Measurements from ENCODE around the gene MST1R. TPM values are rescaled to one million over a fixed set of nuclear protein-coding genes. Genes with fewer than 3 reads are reported as not detected.

MST1R gene
- total RNA-seq, 1 donor from 2014 or later = 0.67 TPM

- Mint-ChIP-seq H3K27ac (ENCODE audit: unreplicated experiment) (no peak overlapping the region), H3K27me3 (ENCODE audit: unreplicated experiment) (peaks cover 10% of the 10 kb centered on the region), H3K4me3 (ENCODE audit: unreplicated experiment) (no peak overlapping the region), H3K4me1 (ENCODE audit: unreplicated experiment) (no peaks in the 10 kb centered on the region), H3K36me3 (ENCODE audit: low read depth, unreplicated experiment) (no peaks in the 10 kb centered on the region), H3K9me3 (ENCODE audit: unreplicated experiment) (no peaks in the 10 kb centered on the region)
- no peak for DNase-seq (ENCODE audit: low spot score)
- no peak for TF ChIP-seq CTCF (IDR thresholded peaks at IDR 0.05; ENCODE audit: unreplicated experiment)
Measured at GRCh38 chr3:49878686-49879085, 25.0 kb downstream of the MST1R start.

- Mint-ChIP-seq H3K27ac (ENCODE audit: unreplicated experiment) (no peak overlapping the region), H3K4me1 (ENCODE audit: unreplicated experiment) (no peaks in the 10 kb centered on the region), H3K9me3 (ENCODE audit: unreplicated experiment) (no peaks in the 10 kb centered on the region), H3K4me3 (ENCODE audit: unreplicated experiment) (no peak overlapping the region), H3K36me3 (ENCODE audit: low read depth, unreplicated experiment) (no peaks in the 10 kb centered on the region), H3K27me3 (ENCODE audit: unreplicated experiment) (peaks cover 10% of the 10 kb centered on the region)
- DNase-seq (ENCODE audit: low spot score) = no peak
- TF ChIP-seq CTCF (IDR thresholded peaks at IDR 0.05; ENCODE audit: unreplicated experiment) = no peak
Measured at GRCh38 chr3:49877716-49878115, 26.0 kb downstream of the MST1R start.

- peaks cover 10% of the 10 kb centered on the region for H3K27me3 Mint-ChIP-seq (ENCODE audit: unreplicated experiment)
- H3K27ac Mint-ChIP-seq (ENCODE audit: unreplicated experiment) = no peak overlapping the region
- H3K4me3 Mint-ChIP-seq (ENCODE audit: unreplicated experiment) = no peak overlapping the region
- no peak for TF ChIP-seq CTCF (IDR thresholded peaks at IDR 0.05; ENCODE audit: unreplicated experiment)
- DNase-seq (ENCODE audit: low spot score) = no peak
- no peaks in the 10 kb centered on the region for H3K36me3 Mint-ChIP-seq (ENCODE audit: low read depth, unreplicated experiment)
- H3K9me3 Mint-ChIP-seq (ENCODE audit: unreplicated experiment) = no peaks in the 10 kb centered on the region
- no peaks in the 10 kb centered on the region for H3K4me1 Mint-ChIP-seq (ENCODE audit: unreplicated experiment)
Measured at GRCh38 chr3:49876567-49876966, 27.1 kb downstream of the MST1R start.

GRCh38 chr3:49873623-49874022 is 30.1 kb downstream of the MST1R start:
- Mint-ChIP-seq H3K4me3 (ENCODE audit: unreplicated experiment) (no peak overlapping the region), H3K4me1 (ENCODE audit: unreplicated experiment) (no peaks in the 10 kb centered on the region), H3K36me3 (ENCODE audit: low read depth, unreplicated experiment) (no peaks in the 10 kb centered on the region), H3K9me3 (ENCODE audit: unreplicated experiment) (no peaks in the 10 kb centered on the region), H3K27me3 (ENCODE audit: unreplicated experiment) (peaks cover 10% of the 10 kb centered on the region), H3K27ac (ENCODE audit: unreplicated experiment) (no peak overlapping the region)
- TF ChIP-seq CTCF (IDR thresholded peaks at IDR 0.05; ENCODE audit: unreplicated experiment) = no peak
- DNase-seq (ENCODE audit: low spot score) = no peak

- Mint-ChIP-seq H3K4me3 (ENCODE audit: unreplicated experiment) (no peak overlapping the region), H3K27ac (ENCODE audit: unreplicated experiment) (no peak overlapping the region), H3K4me1 (ENCODE audit: unreplicated experiment) (no peaks in the 10 kb centered on the region), H3K36me3 (ENCODE audit: low read depth, unreplicated experiment) (no peaks in the 10 kb centered on the region), H3K9me3 (ENCODE audit: unreplicated experiment) (no peaks in the 10 kb centered on the region), H3K27me3 (ENCODE audit: unreplicated experiment) (peaks cover 13% of the 10 kb centered on the region)
- no peak for DNase-seq (ENCODE audit: low spot score)
- no peak for TF ChIP-seq CTCF (IDR thresholded peaks at IDR 0.05; ENCODE audit: unreplicated experiment)
Measured at GRCh38 chr3:49872801-49873281, 30.8 kb downstream of the MST1R start.

Measured in endothelial cell (in vitro differentiated cells).